PC-3 (cell line): ENCODE data around the gene PER2. TPM values are rescaled to one million over a fixed set of nuclear protein-coding genes. Genes with fewer than 3 reads are reported as not detected.

ENCODE experiments used
- ATAC-seq: fragments of 200-7000 bp; cut with Tn5 transposase; 2 replicates; pipeline ENCODE4 v1.9.1; 2020; ENCODE audit warnings: mild to moderate bottlenecking, moderate library complexity
- BruUV-seq: library from RNA; stranded (reverse); fragments of 400-500 nt; replicated peaks from 2 replicates; lab custom pipeline; 2021; lab: Mats Ljungman, UMichigan
- CTCF ChIA-PET: fragments of 300-600 bp; sonication (Branson Sonifier 250); formaldehyde crosslinking; loops from one replicate; lab custom pipeline; 2022; ENCODE audit warnings: antibody characterized with exemption; lab: Charles Lee
- POLR2A ChIA-PET: fragments of 300-600 bp; sonication (Branson Sonifier 250); formaldehyde crosslinking; loops from one replicate; lab custom pipeline; 2022; ENCODE audit warnings: antibody characterized with exemption; ENCODE audit not compliant: unreplicated experiment; lab: Charles Lee
- DNase-seq: peaks from one replicate; pipeline ENCODE4 v3.0.0-alpha.2; 2015
- H2AFZ ChIP-seq: fragments of 300-600 bp; sonication (generic); 2 replicates; pipeline ENCODE4 v1.6.0; 2016; ENCODE audit warnings: antibody characterized with exemption, low read length
- H3F3A ChIP-seq: fragments of 300-600 bp; sonication (generic); one replicate; pipeline ENCODE4 v1.6.0; 2017; ENCODE audit warnings: antibody characterized with exemption, low read length, control low read depth, mild to moderate bottlenecking; ENCODE audit not compliant: unreplicated experiment
- H3K27ac ChIP-seq: fragments of 300-600 bp; sonication (generic); 2 replicates; pipeline ENCODE4 v1.5.1; 2016; ENCODE audit warnings: mild to moderate bottlenecking, low read length
- H3K27me3 ChIP-seq: fragments of 300-600 bp; sonication (generic); 2 replicates; pipeline ENCODE4 v1.6.1; 2016; ENCODE audit warnings: low read length, mixed read lengths
- H3K36me3 ChIP-seq: fragments of 300-600 bp; sonication (generic); 2 replicates; pipeline ENCODE4 v1.6.1; 2016; ENCODE audit warnings: low read depth, mixed run types, low read length, mixed read lengths
- H3K4me1 ChIP-seq: fragments of 300-600 bp; sonication (generic); 2 replicates; pipeline ENCODE4 v1.5.1; 2016; ENCODE audit warnings: low read length; ENCODE audit not compliant: insufficient read depth
- H3K4me2 ChIP-seq: fragments of 300-600 bp; sonication (generic); 2 replicates; pipeline ENCODE4 v1.6.0; 2016; ENCODE audit warnings: low read length
- H3K4me3 ChIP-seq: fragments of 300-600 bp; sonication (generic); 2 replicates; pipeline ENCODE4 v1.5.1; 2016; ENCODE audit warnings: mild to moderate bottlenecking, low read length, mixed read lengths
- H3K79me2 ChIP-seq: fragments of 300-600 bp; sonication (generic); 2 replicates; pipeline ENCODE4 v1.6.1; 2017; ENCODE audit warnings: low read length, mixed read lengths
- H3K9ac ChIP-seq: fragments of 300-600 bp; sonication (generic); 2 replicates; pipeline ENCODE4 v1.6.0; 2016; ENCODE audit warnings: mild to moderate bottlenecking, low read length
- H3K9me2 ChIP-seq: fragments of 300-600 bp; sonication (generic); replicated peaks from 2 replicates; pipeline ENCODE4 v1.6.1; 2016; ENCODE audit warnings: mixed run types, low read length, mixed read lengths
- H3K9me3 ChIP-seq: fragments of 300-600 bp; sonication (generic); 2 replicates; pipeline ENCODE4 v1.6.1; 2016; ENCODE audit warnings: low read length, mixed read lengths
- H4K20me1 ChIP-seq: fragments of 300-600 bp; sonication (generic); 2 replicates; pipeline ENCODE4 v1.6.1; 2016; ENCODE audit warnings: low read length, mixed read lengths
- CTCF ChIP-seq: fragments of 300-600 bp; sonication (generic); conservative IDR thresholded peaks from 2 replicates; pipeline ENCODE4 v1.5.1; 2017; ENCODE audit warnings: antibody characterized with exemption, low read depth, mild to moderate bottlenecking, low read length
- EZH2 ChIP-seq: fragments of 300-600 bp; sonication (generic); IDR thresholded peaks from one replicate; pipeline ENCODE4 v1.6.1; 2017; ENCODE audit warnings: antibody characterized with exemption, mild to moderate bottlenecking, low read length; ENCODE audit not compliant: unreplicated experiment
- EZH2phosphoT487 ChIP-seq: fragments of 300-600 bp; sonication (generic); IDR thresholded peaks from 2 replicates; pipeline ENCODE4 v1.6.1; 2018; ENCODE audit warnings: mild to moderate bottlenecking, antibody characterized with exemption, low read length, borderline replicate concordance
- intact Hi-C: fragments of 100-400 bp; cut with micrococcal nuclease; formaldehyde crosslinking; loops from 2 replicates; pipeline ENCODE4 v1.9.0; 2023
- total RNA-seq: library from RNA; depleted of rRNA; stranded (reverse); fragments of >200 nt; gene quantifications from 2 replicates; pipeline ENCODE4 v1.2.3, GENCODE V29; 2014

The PER2 gene
- total RNA-seq, 1 experiment from 2014 or later, result 8.6 TPM

DNA sequence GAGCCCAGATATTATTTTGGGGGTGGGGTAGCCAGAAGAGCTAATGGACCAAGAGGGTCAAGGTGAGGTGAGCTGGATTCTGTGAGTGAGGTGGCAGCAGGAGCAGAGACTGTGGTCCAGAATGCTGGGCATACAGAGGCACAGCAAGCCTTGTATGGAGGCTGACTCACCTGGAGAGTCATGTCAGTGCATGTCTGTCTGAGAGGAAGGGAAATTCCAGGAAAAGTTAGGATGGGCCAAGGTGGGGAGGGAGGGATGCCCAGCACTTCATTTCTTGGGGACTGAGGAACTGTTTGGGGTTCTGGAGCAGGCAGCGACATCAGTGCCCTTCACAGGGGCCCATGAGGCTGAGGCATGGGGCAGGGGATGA is 21.1 kb downstream of the PER2 start:
- no TSS peak for BruUV-seq
- ATAC-seq, result peak; percentile 32
- Histone ChIP-seq H3K79me2 (no peaks in the 10 kb centered on the region), H2AFZ (no peak overlapping the region), H3K36me3 (peaks cover 7% of the 10 kb centered on the region), H3K4me1 (peaks cover 7% of the 10 kb centered on the region; the same call in 1 of the 2 replicates), H3K9me3 (no peaks in the 10 kb centered on the region), H3F3A (no peaks in the 10 kb centered on the region), H3K27ac (no peak overlapping the region), H3K4me3 (no peak overlapping the region), H3K27me3 (no peaks in the 10 kb centered on the region), H4K20me1 (no peaks in the 10 kb centered on the region), H3K9me2 (no peaks in the 10 kb centered on the region), H3K4me2 (no peak overlapping the region), H3K9ac (no peak overlapping the region)
- peak; percentile 34 for DNase-seq
- CTCF ChIA-PET, result interaction anchor here (0.6 kb wide), 1 partner anchor 185 kb away, joined by 5 read pairs; no protein-coding TSS in a partner anchor
- intact Hi-C loops, result no loop called here
- TF ChIP-seq EZH2phosphoT487 (no peak), CTCF (no peak), EZH2 (no peak)
- POLR2A ChIA-PET, result no interaction called here

GRCh38 chr2:238265605-238266004 is 22.8 kb downstream of the PER2 start:
- no peak overlapping the region for H2AFZ ChIP-seq
- H3K27me3 ChIP-seq, result no peaks in the 10 kb centered on the region
- H3K9ac ChIP-seq, result no peak overlapping the region
- DNase-seq (no peak), ATAC-seq (no peak)
- no peaks in the 10 kb centered on the region for H3K79me2 ChIP-seq
- no peak overlapping the region for H3K4me3 ChIP-seq
- no peaks in the 10 kb centered on the region for H3F3A ChIP-seq
- CTCF ChIA-PET, result no interaction called here
- H3K36me3 ChIP-seq, result peaks cover 7% of the 10 kb centered on the region
- BruUV-seq, result no TSS peak
- TF ChIP-seq EZH2, result no peak
- no peak overlapping the region for H3K27ac ChIP-seq
- H3K9me3 ChIP-seq, result no peaks in the 10 kb centered on the region
- H3K4me1 ChIP-seq, result peaks cover 7% of the 10 kb centered on the region; the same call in 1 of the 2 replicates
- no peaks in the 10 kb centered on the region for H4K20me1 ChIP-seq
- H3K4me2 ChIP-seq, result no peak overlapping the region
- no peaks in the 10 kb centered on the region for H3K9me2 ChIP-seq
- intact Hi-C loops, result no loop called here
- POLR2A ChIA-PET, result no interaction called here

DNA sequence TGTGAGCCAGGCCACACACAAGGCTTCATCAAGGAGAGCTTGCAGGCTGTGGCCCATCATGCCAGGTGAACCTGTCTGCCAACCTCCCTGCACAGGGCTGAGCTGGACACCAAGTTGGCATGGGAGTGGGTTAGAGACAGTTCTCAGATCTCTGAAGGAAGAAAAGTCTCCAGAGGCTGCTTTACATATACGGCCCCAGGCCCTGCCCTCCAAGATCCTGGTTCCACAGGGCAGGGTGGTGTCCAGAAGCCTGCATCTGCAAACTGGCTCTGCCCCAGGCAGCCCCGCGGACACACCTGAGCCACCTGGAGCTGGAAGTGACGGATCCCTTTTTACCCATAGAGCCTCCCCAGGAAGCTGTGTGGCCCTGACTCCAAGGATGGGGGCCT is 24.3 kb downstream of the PER2 start:
- DNase-seq (no peak), ATAC-seq (no peak)
- BruUV-seq, result no TSS peak
- Histone ChIP-seq H3K4me3 (no peak overlapping the region), H3F3A (no peaks in the 10 kb centered on the region), H3K4me1 (peaks cover 7% of the 10 kb centered on the region; the same call in 1 of the 2 replicates), H2AFZ (no peak overlapping the region), H3K9ac (no peak overlapping the region), H3K27ac (no peak overlapping the region), H4K20me1 (no peaks in the 10 kb centered on the region), H3K4me2 (no peak overlapping the region), H3K36me3 (peaks cover 7% of the 10 kb centered on the region), H3K79me2 (no peaks in the 10 kb centered on the region), H3K9me2 (no peaks in the 10 kb centered on the region), H3K27me3 (no peaks in the 10 kb centered on the region), H3K9me3 (no peaks in the 10 kb centered on the region)
- intact Hi-C loops, result no loop called here
- ChIA-PET CTCF (interaction anchor here (1.5 kb wide), 1 partner anchor 22 kb away, joined by 5 read pairs; no protein-coding TSS in a partner anchor), POLR2A (no interaction called here)
- TF ChIP-seq CTCF (no peak), EZH2 (no peak), EZH2phosphoT487 (no peak)
